CD14-positive monocyte (primary cell): Measurements from ENCODE around the gene MLIP. TPM values are rescaled to one million over a fixed set of nuclear protein-coding genes. Genes with fewer than 3 reads are reported as not detected.
A peak's percentile ranks its signal among the peaks of the same experiment; 100 is the strongest.

Source experiments
- DNase-seq, 3 donors: peaks; one replicate each; pipeline ENCODE4 v3.0.0-alpha.2; 2011 to 2022
- H2AFZ ChIP-seq: 2 replicates; pipeline ENCODE4 v1.6.0; 2012; ENCODE audit warnings: mild to moderate bottlenecking, low read depth, low read length, inconsistent platforms; ENCODE audit not compliant: insufficient read depth, poor library complexity, severe bottlenecking
- H3K27ac ChIP-seq, 2 donors: 1 replicate in 1 of 2; 2 replicates in 1 of 2; pipeline ENCODE4 v1.5.1; 2012 to 2013; ENCODE audit warnings: low read length in 2 of 2, control low read depth in 1 of 2, inconsistent platforms in 1 of 2, low read depth in 1 of 2, mild to moderate bottlenecking in 1 of 2
- H3K27me3 ChIP-seq, 2 donors: one replicate each; pipeline versions ENCODE4 v1.6.0 to v1.6.1; 2011 to 2013; ENCODE audit warnings: low read length in 2 of 2; ENCODE audit not compliant: control insufficient read depth in 2 of 2, insufficient read depth in 2 of 2
- H3K36me3 ChIP-seq, 2 donors: replicated peaks in 1 of 2; 1 replicate in 1 of 2; 2 replicates in 1 of 2; pipeline versions ENCODE4 v1.5.1 to v1.6.1; 2012 to 2013; ENCODE audit warnings: low read length in 2 of 2, control low read depth in 1 of 2, inconsistent platforms in 1 of 2, mild to moderate bottlenecking in 1 of 2; ENCODE audit not compliant: insufficient read depth in 2 of 2, control insufficient read depth in 1 of 2
- H3K4me1 ChIP-seq, 2 donors: 1 replicate in 1 of 2; 2 replicates in 1 of 2; pipeline versions ENCODE4 v1.5.1 to v1.6.1; 2012 to 2013; ENCODE audit warnings: low read length in 2 of 2, control low read depth in 1 of 2, inconsistent platforms in 1 of 2, mild to moderate bottlenecking in 1 of 2, moderate library complexity in 1 of 2; ENCODE audit not compliant: insufficient read depth in 2 of 2, control insufficient read depth in 1 of 2
- H3K4me2 ChIP-seq: replicated peaks from 2 replicates; pipeline ENCODE3; 2012; ENCODE audit warnings: low read length, moderate library complexity, mild to moderate bottlenecking; ENCODE audit not compliant: poor library complexity, severe bottlenecking; ENCODE audit errors: extremely low read depth
- H3K4me3 ChIP-seq, 3 experiments: fragments of 200-600 bp in 1 of 3; sonication (generic) in 1 of 3; replicated peaks in 1 of 3; 1 replicate in 2 of 3; 2 replicates in 1 of 3; pipeline ENCODE4 v1.5.1; 2011 to 2013; ENCODE audit warnings: low read length in 3 of 3, mild to moderate bottlenecking in 3 of 3, control low read depth in 2 of 3, low read depth in 2 of 3, inconsistent platforms in 1 of 3, moderate library complexity in 1 of 3
- H3K79me2 ChIP-seq: 2 replicates; pipeline ENCODE4 v1.6.0; 2012; ENCODE audit warnings: mild to moderate bottlenecking, control low read depth, inconsistent platforms, low read length, moderate library complexity; ENCODE audit not compliant: insufficient read depth
- H3K9ac ChIP-seq: 2 replicates; pipeline ENCODE4 v1.6.0; 2017; ENCODE audit warnings: low read length, mild to moderate bottlenecking; ENCODE audit not compliant: insufficient read depth, poor library complexity, severe bottlenecking
- H3K9me3 ChIP-seq, 2 donors: replicated peaks in 1 of 2; 1 replicate in 1 of 2; 2 replicates in 1 of 2; pipeline versions ENCODE4 v1.5.1 to v1.6.1; 2012 to 2013; ENCODE audit warnings: low read length in 2 of 2, control low read depth in 1 of 2; ENCODE audit not compliant: control insufficient read depth in 1 of 2, insufficient read depth in 1 of 2
- H4K20me1 ChIP-seq: 2 replicates; pipeline ENCODE4 v1.6.0; 2012; ENCODE audit warnings: mild to moderate bottlenecking, low read length, control low read depth, moderate library complexity; ENCODE audit not compliant: insufficient read depth
- H3K27ac Mint-ChIP-seq, 7 donors: one replicate each; pipeline ENCODE4 v1.8.0; 2020; ENCODE audit warnings: mild to moderate bottlenecking in 7 of 7, mixed read lengths in 7 of 7, moderate library complexity in 6 of 7, inconsistent platforms in 2 of 7
- H3K27me3 Mint-ChIP-seq, 3 donors: one replicate each; pipeline ENCODE4 v1.8.0; 2021 to 2022; ENCODE audit warnings: low read depth in 3 of 3, mild to moderate bottlenecking in 3 of 3, mixed read lengths in 3 of 3, moderate library complexity in 3 of 3, inconsistent platforms in 1 of 3
- H3K36me3 Mint-ChIP-seq, 2 donors: one replicate each; pipeline ENCODE4 v1.8.0; 2020; ENCODE audit warnings: mixed read lengths in 2 of 2, inconsistent platforms in 1 of 2, mild to moderate bottlenecking in 1 of 2
- H3K4me1 Mint-ChIP-seq: one replicate; pipeline ENCODE4 v1.8.0; 2020; ENCODE audit warnings: mild to moderate bottlenecking, mixed read lengths
- H3K4me3 Mint-ChIP-seq, 2 donors: one replicate each; pipeline ENCODE4 v1.8.0; 2020; ENCODE audit warnings: mild to moderate bottlenecking in 2 of 2, mixed read lengths in 2 of 2, moderate library complexity in 1 of 2
- H3K9me3 Mint-ChIP-seq, 7 donors: one replicate each; pipeline ENCODE4 v1.8.0; 2020 to 2022; ENCODE audit warnings: mixed read lengths in 7 of 7, mild to moderate bottlenecking in 6 of 7, moderate library complexity in 6 of 7, inconsistent platforms in 2 of 7
- CTCF ChIP-seq: fragments of 200-600 bp; IDR thresholded peaks from one replicate; pipeline ENCODE4 v1.8.0; 2022; ENCODE audit warnings: antibody characterized with exemption, mild to moderate bottlenecking
- WGBS: methylation state at CpG from one replicate; pipeline ENCODE4 v1.1.5; 2013; ENCODE audit warnings: missing lambda C conversion rate; ENCODE audit not compliant: insufficient coverage; 5-methylcytosine and 5-hydroxymethylcytosine counted together
- intact Hi-C, 2 donors: fragments of 100-400 bp; cut with micrococcal nuclease; formaldehyde crosslinking; loops; one replicate each; pipeline versions ENCODE4 v1.15.0 to v1.15.1; 2023
- polyA plus RNA-seq, 3 donors: library from polyadenylated mRNA; depleted of rRNA in 1 of 3; unstranded in 2 of 3; stranded (reverse) in 1 of 3; fragments of 300-500 nt in 2 of 3; fragments of >200 nt in 1 of 3; fragmentation: Illumina TruSeq in 2 of 3; gene quantifications; 1 replicate in 2 of 3; 2 replicates in 1 of 3; pipeline ENCODE4 v1.2.3, GENCODE V29; 2012 to 2021

Gene MLIP
- polyA plus RNA-seq, 3 donors, result not detected

- 96% methylated on average over 5 of the region's 6 CpGs for WGBS
- no peaks in the 10 kb centered on the region for H3K36me3 Mint-ChIP-seq
These were observed 162.1 kb downstream of the MLIP start for GRCh38 chr6:54273214-54273820.

GRCh38 chr6:54274383-54274782 is 163.1 kb downstream of the MLIP start:
- DNase-seq, result no peak
- Mint-ChIP-seq H3K27ac (no peak overlapping the region), H3K36me3 (no peaks in the 10 kb centered on the region), H3K4me1 (no peaks in the 10 kb centered on the region), H3K27me3 (no peaks in the 10 kb centered on the region), H3K9me3 (peaks cover 0 to 5% (median 2%) of the 10 kb centered on the region in 7 donors), H3K4me3 (no peak overlapping the region)
- no peak overlapping the region for H2AFZ ChIP-seq
- H3K27ac ChIP-seq, result no peak overlapping the region
- H3K27me3 ChIP-seq, result no peaks in the 10 kb centered on the region
- H3K4me3 ChIP-seq, result no peak overlapping the region
- H3K36me3 ChIP-seq, result no peaks in the 10 kb centered on the region
- no peaks in the 10 kb centered on the region for H3K9me3 ChIP-seq
- no peak overlapping the region for H3K4me2 ChIP-seq
- no peaks in the 10 kb centered on the region for H4K20me1 ChIP-seq
- intact Hi-C loops, result no loop called here
- TF ChIP-seq CTCF, result no peak
- no peak overlapping the region for H3K9ac ChIP-seq
- no peaks in the 10 kb centered on the region for H3K79me2 ChIP-seq
- no peaks in the 10 kb centered on the region for H3K4me1 ChIP-seq

More at GRCh38 chr6:54273214-54273820, 162.1 kb downstream of the MLIP start:
- intact Hi-C loops, result no loop called here
- Histone ChIP-seq H3K79me2 (no peaks in the 10 kb centered on the region), H3K27me3 (no peaks in the 10 kb centered on the region), H3K36me3 (no peaks in the 10 kb centered on the region), H3K4me1 (no peaks in the 10 kb centered on the region), H3K4me2 (no peak overlapping the region), H3K9me3 (no peaks in the 10 kb centered on the region), H3K9ac (no peak overlapping the region), H2AFZ (no peak overlapping the region), H3K27ac (no peak overlapping the region), H4K20me1 (no peaks in the 10 kb centered on the region), H3K4me3 (no peak overlapping the region)
- H3K4me1 Mint-ChIP-seq, result no peaks in the 10 kb centered on the region
- DNase-seq, result no peak
- H3K4me3 Mint-ChIP-seq, result no peak overlapping the region
- peak overlapping the region in 1 of 7 donors; percentile 1 for H3K27ac Mint-ChIP-seq
- TF ChIP-seq CTCF, result no peak
- peaks cover 0 to 5% (median 2%) of the 10 kb centered on the region in 7 donors for H3K9me3 Mint-ChIP-seq
- H3K27me3 Mint-ChIP-seq, result no peaks in the 10 kb centered on the region
